NCI-H1694 treated with DMSO at 0.1 percent for 48 hours (cell line): ENCODE measurements around the gene MYL12A.
A peak's percentile ranks its signal among the peaks of the same experiment; 100 is the strongest.

ENCODE experiments used
- DNase-seq: peaks from one replicate; lab custom pipeline; 2025; lab: John Stamatoyannopoulos, UW

Gene MYL12A

GRCh38 chr18:3283253-3283863 is 35.8 kb downstream of the MYL12A start:
- no peak for DNase-seq

- DNase-seq, result no peak
Measured at GRCh38 chr18:3283908-3284307, 36.3 kb downstream of the MYL12A start.

- no peak for DNase-seq
Measured at GRCh38 chr18:3284501-3284900, 36.9 kb downstream of the MYL12A start.

- no peak for DNase-seq
Measured at GRCh38 chr18:3286159-3286558, 38.6 kb downstream of the MYL12A start.

GRCh38 chr18:3293196-3293951 is 45.8 kb downstream of the MYL12A start:
- no peak for DNase-seq

GRCh38 chr18:3294435-3295080 is 47.0 kb downstream of the MYL12A start:
- DNase-seq, result no peak

- peak; percentile 78 for DNase-seq
Measured at GRCh38 chr18:3297025-3297984, 49.7 kb downstream of the MYL12A start.

GRCh38 chr18:3304832-3305231 is 57.2 kb downstream of the MYL12A start:
- DNase-seq, result no peak

- DNase-seq, result no peak
Measured at GRCh38 chr18:3305354-3305762, 57.8 kb downstream of the MYL12A start.
